Measurements from ENCODE around the gene COL11A2. TPM values are rescaled to one million over a fixed set of nuclear protein-coding genes. Genes with fewer than 3 reads are reported as not detected.

Gene COL11A2
- total and polyA plus RNA-seq, 2 donors (not counting 3 experiments of a cell fraction or from before 2014, with no cell fraction given), result 0.65 to 1.3 TPM

GRCh38 chr6:33174784-33175183 is 17.5 kb downstream of the COL11A2 start:
- no peaks in the 10 kb centered on the region for H3K79me2 ChIP-seq (ENCODE audit: control insufficient read depth, insufficient read depth, low read length)
- POLR2A ChIA-PET, result no interaction called here
- TF ChIP-seq JUN (IDR thresholded peaks at IDR 0.05; ENCODE audit: borderline replicate concordance, insufficient read depth, insufficient read length, low read depth), result no peak
- no peak for TF ChIP-seq MAX (IDR thresholded peaks at IDR 0.05; ENCODE audit: insufficient read depth, insufficient read length)
- TF ChIP-seq MYC (IDR thresholded peaks at IDR 0.05; ENCODE audit: low read depth, low read length), result no peak
- no peak for TF ChIP-seq POLR2AphosphoS5 (IDR thresholded peaks at IDR 0.05; ENCODE audit: insufficient read depth, low read depth, low read length)
- TF ChIP-seq GATA2 (IDR thresholded peaks at IDR 0.05; ENCODE audit: insufficient read depth, insufficient read length, low read depth, low read length), result no peak
- TF ChIP-seq CTCF (IDR thresholded peaks at IDR 0.05; ENCODE audit: extremely low read depth in 1 of 2, insufficient read depth in 1 of 2, low read depth in 1 of 2, low read length in 2 of 2), result no peak
- TF ChIP-seq POLR2A (IDR thresholded peaks at IDR 0.05; ENCODE audit: low read depth, low read length), result no peak
- H3K4me2 ChIP-seq (ENCODE audit: insufficient read depth, low read length), result no peak overlapping the region
- dilution Hi-C loops (cut with MboI; ENCODE audit: extremely low pct_ligation_motif_present, low sequenced_read_pairs) (no loop called here), intact Hi-C loops (cut with micrococcal nuclease) (no loop called here)
- no peaks in the 10 kb centered on the region for H3K9me3 ChIP-seq (replicated peaks; ENCODE audit: control insufficient read depth, insufficient read depth, low read length)
- DNase-seq (ENCODE audit: low read depth, low spot score) (no peak), FAIRE-seq (no peak)
- H3K4me3 ChIP-seq (replicated peaks in 1 of 3; ENCODE audit: insufficient read depth in 1 of 3, low read depth in 1 of 3, low read length in 3 of 3), result no peak overlapping the region
- H3K27ac ChIP-seq (ENCODE audit: insufficient read depth, low read depth, low read length), result no peak overlapping the region
- no peak overlapping the region for H2AFZ ChIP-seq (ENCODE audit: low read depth, low read length)
- no peaks in the 10 kb centered on the region for H3K4me1 ChIP-seq (ENCODE audit: control insufficient read depth, extremely low read depth, insufficient read depth, low read length)
- H3K9ac ChIP-seq (replicated peaks; ENCODE audit: extremely low read depth, insufficient read depth, low read length), result no peak overlapping the region
- H3K36me3 ChIP-seq (ENCODE audit: control insufficient read depth in 2 of 2, extremely low read depth in 1 of 2, insufficient read depth in 2 of 2, low read length in 2 of 2), result no peaks in the 10 kb centered on the region
- BruUV-seq (replicated peaks), result no TSS peak
- CTCF ChIA-PET, result interaction anchor here (1.5 to 3.0 kb wide), 3 partner anchors 13 to 74 kb away, joined by 5 to 19 read pairs (median 10); no protein-coding TSS in a partner anchor
- no peaks in the 10 kb centered on the region for H4K20me1 ChIP-seq (replicated peaks; ENCODE audit: control insufficient read depth, extremely low read depth, insufficient read depth, low read length)
- H3K27me3 ChIP-seq (ENCODE audit: control insufficient read depth in 2 of 2, insufficient read depth in 2 of 2, low read length in 2 of 2), result no peaks in the 10 kb centered on the region
- no peaks in the 10 kb centered on the region for H3K9me1 ChIP-seq (replicated peaks; ENCODE audit: control insufficient read depth, extremely low read depth, insufficient read depth, low read length)

All from endothelial cell of umbilical vein (primary cell).